HG02970 (cell line): ENCODE data around the gene NAA40.

ENCODE experiments used
- ATAC-seq: cut with Tn5 transposase; IDR thresholded peaks from one replicate; pipeline ENCODE4 v1.9.1; 2021; ENCODE audit warnings: mild to moderate bottlenecking, moderate library complexity, moderate number of reproducible peaks; ENCODE audit not compliant: unreplicated experiment, low FRiP score

The NAA40 gene

GRCh38 chr11:64005691-64006090 lies 66.9 kb downstream of the NAA40 start:
- ATAC-seq = no peak

- ATAC-seq = no peak
Measured at GRCh38 chr11:64006398-64006797, 67.6 kb downstream of the NAA40 start.
